Gastroesophageal sphincter (tissue), 3 donors: ENCODE results near the gene EIF4B.

Experiments
- CTCF ChIP-seq, 4 experiments: fragments of 200-600 bp in 2 of 4; fragments of 450-650 bp in 2 of 4; sonication (generic) in 1 of 4; IDR thresholded peaks; one replicate each; pipeline ENCODE4 v1.5.1; 2017 to 2019; ENCODE audit warnings: antibody characterized with exemption in 4 of 4, mild to moderate bottlenecking in 2 of 4, moderate library complexity in 2 of 4
- EP300 ChIP-seq: sonication (generic); formaldehyde crosslinking; IDR thresholded peaks from one replicate; pipeline ENCODE4 v1.6.1; 2017; ENCODE audit warnings: antibody characterized with exemption, mild to moderate bottlenecking
- POLR2A ChIP-seq, 2 donors: fragments of 450-650 bp; IDR thresholded peaks; one replicate each; pipeline ENCODE4 v1.6.1; 2017; ENCODE audit warnings: antibody characterized with exemption in 2 of 2, mild to moderate bottlenecking in 2 of 2, moderate library complexity in 1 of 2
- POLR2AphosphoS5 ChIP-seq: sonication (generic); formaldehyde crosslinking; IDR thresholded peaks from one replicate; pipeline ENCODE4 v1.6.1; 2017; ENCODE audit warnings: antibody characterized with exemption

GRCh38 chr12:52988898-52989297 lies 17.4 kb upstream of the EIF4B start:
- TF ChIP-seq POLR2AphosphoS5 (no peak), POLR2A (IDR thresholded peaks at IDR 0.05) (no peak), CTCF (IDR thresholded peaks at IDR 0.05) (no peak), EP300 (no peak)
